HG02759 (cell line): ENCODE data around the gene SOX10.

Source experiments
- ATAC-seq: cut with Tn5 transposase; IDR thresholded peaks from one replicate; pipeline ENCODE4 v1.9.1; 2021; ENCODE audit warnings: mild to moderate bottlenecking, moderate library complexity; ENCODE audit not compliant: unreplicated experiment

The SOX10 gene

GRCh38 chr22:38016182-38017151 lies 32.1 kb upstream of the SOX10 start:
- ATAC-seq = no peak

GRCh38 chr22:38014083-38014482 lies 29.7 kb upstream of the SOX10 start:
- ATAC-seq = no peak

- no peak for ATAC-seq
These were observed 28.3 kb upstream of the SOX10 start for GRCh38 chr22:38012604-38013072.

GRCh38 chr22:38009000-38009806 lies 24.8 kb upstream of the SOX10 start:
- no peak for ATAC-seq

GRCh38 chr22:38007330-38007902 lies 23.1 kb upstream of the SOX10 start:
- ATAC-seq = no peak

- ATAC-seq = no peak
These were observed 22.6 kb upstream of the SOX10 start for GRCh38 chr22:38006906-38007305.

GRCh38 chr22:38005943-38006342 lies 21.6 kb upstream of the SOX10 start:
- no peak for ATAC-seq

- ATAC-seq = no peak
These were observed 15.4 kb upstream of the SOX10 start for GRCh38 chr22:37999640-38000272.

GRCh38 chr22:37999236-37999635 lies 14.9 kb upstream of the SOX10 start:
- ATAC-seq = no peak

GRCh38 chr22:37998543-37998942 lies 14.2 kb upstream of the SOX10 start:
- no peak for ATAC-seq

- no peak for ATAC-seq
These were observed 12.3 kb upstream of the SOX10 start for GRCh38 chr22:37996515-37997246.

GRCh38 chr22:37996079-37996478 lies 11.7 kb upstream of the SOX10 start:
- ATAC-seq = no peak

GRCh38 chr22:37995460-37995859 lies 11.1 kb upstream of the SOX10 start:
- ATAC-seq = no peak

- no peak for ATAC-seq
These were observed 10.6 kb upstream of the SOX10 start for GRCh38 chr22:37994982-37995381.

- no peak for ATAC-seq
These were observed 9.7 kb upstream of the SOX10 start for GRCh38 chr22:37994049-37994448.

GRCh38 chr22:37991731-37992442 lies 7.5 kb upstream of the SOX10 start:
- ATAC-seq = no peak

- no peak for ATAC-seq
These were observed 6.5 kb upstream of the SOX10 start for GRCh38 chr22:37990862-37991261.

- ATAC-seq = no peak
These were observed 5.9 kb upstream of the SOX10 start for GRCh38 chr22:37990301-37990700.
